Gastrocnemius medialis (tissue), 4 donors: ENCODE measurements around the gene POLD1.

Source experiments
- CTCF ChIP-seq, 5 experiments: fragments of 450-650 bp in 3 of 5; fragments of 200-600 bp in 2 of 5; sonication (generic) in 2 of 5; IDR thresholded peaks in 4 of 5; conservative IDR thresholded peaks in 1 of 5; 1 replicate in 4 of 5; 2 replicates in 1 of 5; pipeline ENCODE4 v1.5.1; 2016 to 2019; ENCODE audit warnings: antibody characterized with exemption in 5 of 5, mild to moderate bottlenecking in 3 of 5, moderate library complexity in 3 of 5
- POLR2A ChIP-seq, 2 donors: fragments of 450-650 bp; IDR thresholded peaks; one replicate each; pipeline ENCODE4 v1.6.1; 2017; ENCODE audit warnings: antibody characterized with exemption in 2 of 2, mild to moderate bottlenecking in 2 of 2, moderate library complexity in 2 of 2

- TF ChIP-seq CTCF (IDR thresholded peaks at IDR 0.05 in 4 of 5, conservative IDR thresholded peaks at IDR 0.05 in 1 of 5) (no peak), POLR2A (IDR thresholded peaks at IDR 0.05) (no peak)
These were observed 34.7 kb upstream of the POLD1 start for GRCh38 chr19:50349277-50350057.
